HG03039 (cell line): Measurements from ENCODE around the gene SLC9B1.
"Not testable (repeated sequence)": the region's sequence is repeated elsewhere in the genome, so short reads cannot be mapped to it uniquely, and the experiment has no call there.

ENCODE experiments used
- ATAC-seq: cut with Tn5 transposase; IDR thresholded peaks from one replicate; pipeline ENCODE4 v1.9.1; 2021; ENCODE audit warnings: mild to moderate bottlenecking, moderate library complexity; ENCODE audit not compliant: unreplicated experiment

The SLC9B1 gene

DNA sequence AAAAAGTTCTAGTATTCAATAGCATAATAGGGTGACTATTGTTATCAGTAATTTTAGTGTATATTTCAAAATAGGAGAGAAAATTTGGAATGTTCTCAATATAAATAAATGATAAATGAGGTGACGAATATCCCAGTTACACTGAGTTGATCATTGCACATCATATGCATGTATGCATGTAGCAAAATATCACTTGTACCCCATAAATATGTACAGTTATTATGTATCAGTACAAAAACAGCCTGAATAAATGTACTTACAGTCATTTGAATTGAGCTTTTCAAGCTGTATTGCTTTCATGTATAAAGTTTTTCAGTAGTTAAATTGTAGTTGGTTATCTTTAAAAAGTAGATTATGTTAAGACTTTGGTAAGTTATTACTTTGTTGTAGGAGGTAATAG lies 138.2 kb downstream of the SLC9B1 start:
- no peak for ATAC-seq

- no peak for ATAC-seq
Measured at GRCh38 chr4:102878901-102879300, 140.6 kb downstream of the SLC9B1 start.

DNA sequence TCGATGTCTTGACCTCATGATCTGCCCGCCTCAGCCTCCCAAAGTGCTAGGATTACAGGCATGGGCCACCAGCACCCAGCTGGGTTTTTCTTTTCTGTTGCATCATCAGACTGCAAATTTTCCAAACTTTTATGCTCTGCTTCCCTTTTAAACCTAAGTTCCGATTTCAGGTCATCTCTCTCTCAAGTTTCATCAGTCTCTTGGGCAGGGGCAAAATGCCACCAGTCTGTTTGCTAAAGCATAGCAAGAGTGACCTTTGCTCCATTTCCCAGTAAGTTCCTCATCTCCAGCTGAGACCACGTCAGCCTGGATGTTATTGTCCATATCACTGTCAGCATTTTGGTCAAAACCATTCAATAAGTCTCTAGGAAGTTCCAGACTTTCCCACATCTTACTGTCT lies 141.2 kb downstream of the SLC9B1 start:
- ATAC-seq, result not testable (repeated sequence)

DNA sequence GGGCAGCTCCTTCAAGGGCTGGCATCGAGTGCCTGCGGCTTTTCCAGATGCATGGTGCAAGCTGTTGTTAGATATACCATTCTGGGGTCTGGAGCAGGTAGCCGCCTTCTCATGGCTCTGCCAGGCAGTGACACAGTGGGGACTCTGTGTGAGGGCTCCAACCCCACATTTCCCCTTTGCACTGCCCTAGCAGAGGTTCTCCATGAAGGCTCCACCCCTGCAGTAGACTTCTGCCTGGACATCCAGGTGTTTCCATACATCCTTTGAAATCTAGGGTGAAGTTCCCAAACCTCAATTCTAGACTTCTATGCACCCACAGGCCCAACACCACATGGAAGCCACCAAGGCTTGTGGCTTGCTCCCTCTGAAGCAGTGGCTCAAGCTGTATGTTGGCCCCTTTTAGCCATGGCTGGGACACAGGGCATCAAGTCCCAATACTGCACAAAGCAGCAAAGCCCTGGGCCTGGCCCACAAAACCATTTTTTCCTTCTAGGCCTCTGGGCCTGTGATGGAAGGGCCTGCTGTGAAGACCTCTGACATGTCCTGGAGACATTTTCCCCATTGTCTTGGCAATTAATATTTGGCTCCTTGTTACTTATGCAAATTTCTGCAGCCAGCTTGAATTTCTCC lies 141.9 kb downstream of the SLC9B1 start:
- not testable (repeated sequence) for ATAC-seq

DNA sequence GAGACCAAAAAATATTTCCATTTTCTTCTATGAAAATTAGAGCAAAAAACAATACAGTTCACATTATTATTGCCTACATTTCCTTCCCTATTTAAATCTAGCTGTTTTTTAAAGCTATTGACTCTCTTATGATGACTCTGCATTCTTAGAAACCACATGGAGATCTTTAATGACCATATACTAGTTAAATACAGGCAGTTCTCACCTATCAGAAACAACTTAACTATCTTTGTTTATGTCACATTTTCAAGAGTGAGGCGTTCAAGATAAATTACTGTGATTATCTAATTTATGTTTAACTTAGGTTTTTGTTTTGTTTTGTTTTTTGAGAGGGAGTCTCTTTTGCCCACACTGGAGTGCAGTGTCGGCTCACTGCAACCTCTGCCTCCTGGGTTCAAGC lies 147.7 kb downstream of the SLC9B1 start:
- ATAC-seq, result no peak

DNA sequence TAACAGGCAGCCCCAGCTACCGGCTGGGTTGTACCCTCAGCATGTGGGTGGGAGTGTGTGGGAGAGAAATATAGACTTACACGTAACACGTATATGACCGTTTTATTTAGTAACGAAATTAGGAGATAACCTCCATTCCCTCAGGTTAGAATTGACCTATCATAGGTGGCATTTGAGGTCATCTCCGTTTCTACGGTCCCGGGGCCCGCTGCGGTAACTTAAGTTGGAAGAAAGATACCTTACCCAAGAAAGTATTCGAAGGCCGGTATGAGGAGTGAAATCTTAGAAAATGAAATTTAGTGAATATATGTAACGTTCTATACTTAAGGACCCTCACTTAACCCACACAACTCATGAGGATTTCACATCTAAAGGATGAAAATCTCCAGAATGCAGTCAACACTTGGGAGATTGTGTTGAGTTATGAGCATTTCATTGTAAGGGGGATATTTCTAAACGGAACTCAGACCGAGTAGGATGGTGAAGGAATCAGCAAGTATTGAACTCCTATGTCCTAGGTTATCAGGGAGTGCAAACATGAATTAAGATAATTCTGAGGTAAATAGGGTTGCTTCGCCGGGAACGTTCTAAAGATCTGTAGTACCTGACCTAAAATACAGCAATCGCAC lies 149.8 kb downstream of the SLC9B1 start:
- no peak for ATAC-seq

- peak; percentile 89 for ATAC-seq
Measured at GRCh38 chr4:102868781-102869568, 150.5 kb downstream of the SLC9B1 start, which contains the start of gene CISD2. TSS of gene CISD2 (plus strand) at chr4:102868992. CDS start at chr4:102869085, 93 bp downstream.

GRCh38 chr4:102868153-102868780 lies 151.2 kb downstream of the SLC9B1 start:
- ATAC-seq, result no peak

GRCh38 chr4:102867278-102868152 lies 152.0 kb downstream of the SLC9B1 start:
- no peak for ATAC-seq

GRCh38 chr4:102865327-102865726 lies 154.2 kb downstream of the SLC9B1 start:
- ATAC-seq, result not testable (repeated sequence)

- ATAC-seq, result no peak
Measured at GRCh38 chr4:102862747-102863146, 156.8 kb downstream of the SLC9B1 start.

DNA sequence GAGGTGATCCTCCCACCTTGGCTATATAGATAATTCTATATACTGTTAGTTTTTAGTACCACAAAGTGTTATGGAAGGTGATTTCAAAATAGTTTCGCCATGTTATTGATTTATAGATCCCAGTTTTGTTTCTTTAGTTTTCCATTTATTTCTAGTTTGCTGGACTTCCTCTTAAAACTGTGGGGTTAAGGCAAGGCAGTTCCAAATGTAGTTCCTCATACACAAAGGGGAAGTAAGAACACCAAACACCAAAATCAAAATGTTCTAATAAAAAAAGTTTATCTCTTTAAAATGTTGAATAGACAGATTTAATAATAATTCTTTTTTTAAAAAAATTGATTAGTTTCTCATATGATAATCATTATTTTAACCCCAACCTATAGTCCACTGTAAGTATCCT lies 157.5 kb downstream of the SLC9B1 start:
- no peak for ATAC-seq

- ATAC-seq, result no peak
Measured at GRCh38 chr4:102860611-102861324, 158.7 kb downstream of the SLC9B1 start.

GRCh38 chr4:102858828-102859464 lies 160.6 kb downstream of the SLC9B1 start:
- no peak for ATAC-seq
